Measurements from ENCODE around the gene DYNLL1.
"Not testable (repeated sequence)": the region's sequence is repeated elsewhere in the genome, so short reads cannot be mapped to it uniquely, and the experiment has no call there.

The DYNLL1 gene

GRCh38 chr12:120508537-120508936 is 12.6 kb downstream of the DYNLL1 start:
- Histone ChIP-seq H3K4me1 (ENCODE audit: control insufficient read depth in 2 of 2, insufficient read depth in 1 of 2, low read depth in 1 of 2, low read length in 2 of 2) (no peaks in the 10 kb centered on the region), H3K9ac (ENCODE audit: low read depth, low read length, poor library complexity) (no peak overlapping the region), H3K14ac (ENCODE audit: low read length) (no peak overlapping the region), H4K8ac (ENCODE audit: low read depth, low read length) (no peak overlapping the region), H3K4ac (ENCODE audit: low read length) (no peak overlapping the region), H2BK5ac (ENCODE audit: low read length) (no peak overlapping the region), H3K4me2 (ENCODE audit: insufficient read depth, low read length, poor library complexity, severe bottlenecking) (no peak overlapping the region), H3K27ac (replicated peaks; ENCODE audit: low read length) (no peak overlapping the region), H3K18ac (ENCODE audit: low read length) (no peak overlapping the region), H2BK12ac (ENCODE audit: low read length) (no peak overlapping the region), H3K4me3 (ENCODE audit: low read length in 2 of 2) (no peak overlapping the region), H3K79me1 (ENCODE audit: low read depth, low read length) (no peaks in the 10 kb centered on the region), H3K23ac (ENCODE audit: low read depth, low read length, poor library complexity) (no peak overlapping the region), H2BK15ac (ENCODE audit: low read length) (no peak overlapping the region), H3K36me3 (replicated peaks in 1 of 2; ENCODE audit: control insufficient read depth in 2 of 2, insufficient read depth in 2 of 2, low read length in 2 of 2) (peaks cover 14 to 74% of the 10 kb centered on the region in 2 donors), H4K91ac (ENCODE audit: low read depth, low read length, poor library complexity) (no peak overlapping the region), H3K27me3 (ENCODE audit: control insufficient read depth in 3 of 3, insufficient read depth in 3 of 3, low read depth in 1 of 3, low read length in 3 of 3) (no peaks in the 10 kb centered on the region), H2AK5ac (ENCODE audit: low read depth, low read length) (no peak overlapping the region), H2AFZ (ENCODE audit: low read length) (no peak overlapping the region), H3K9me3 (replicated peaks in 1 of 2; ENCODE audit: control insufficient read depth in 2 of 2, insufficient read depth in 1 of 2, low read depth in 1 of 2, low read length in 2 of 2) (no peaks in the 10 kb centered on the region), H2BK120ac (ENCODE audit: low read depth, low read length) (no peak overlapping the region)
- no CpG with 5 or more reads among the region's 8 CpGs for WGBS, 2 donors (ENCODE audit: extremely low coverage in 2 of 2, insufficient read length in 2 of 2, insufficient replicate concordance in 1 of 2)
- no peak for DNase-seq (ENCODE audit: low spot score)

GRCh38 chr12:120514002-120514401 is 18.1 kb downstream of the DYNLL1 start:
- Histone ChIP-seq H3K27me3 (ENCODE audit: control insufficient read depth in 3 of 3, insufficient read depth in 3 of 3, low read depth in 1 of 3, low read length in 3 of 3) (no peaks in the 10 kb centered on the region), H3K36me3 (replicated peaks in 1 of 2; ENCODE audit: control insufficient read depth in 2 of 2, insufficient read depth in 2 of 2, low read length in 2 of 2) (peaks cover 11 to 75% of the 10 kb centered on the region in 2 donors), H3K23ac (ENCODE audit: low read depth, low read length, poor library complexity) (no peak overlapping the region), H4K8ac (ENCODE audit: low read depth, low read length) (no peak overlapping the region), H3K9ac (ENCODE audit: low read depth, low read length, poor library complexity) (no peak overlapping the region), H2BK15ac (ENCODE audit: low read length) (no peak overlapping the region), H3K9me3 (replicated peaks in 1 of 2; ENCODE audit: control insufficient read depth in 2 of 2, insufficient read depth in 1 of 2, low read depth in 1 of 2, low read length in 2 of 2) (no peaks in the 10 kb centered on the region), H3K14ac (ENCODE audit: low read length) (no peak overlapping the region), H2BK5ac (ENCODE audit: low read length) (no peak overlapping the region), H2AK5ac (ENCODE audit: low read depth, low read length) (no peak overlapping the region), H3K27ac (replicated peaks; ENCODE audit: low read length) (no peak overlapping the region), H3K4ac (ENCODE audit: low read length) (no peak overlapping the region), H2AFZ (ENCODE audit: low read length) (no peak overlapping the region), H3K4me1 (ENCODE audit: control insufficient read depth in 2 of 2, insufficient read depth in 1 of 2, low read depth in 1 of 2, low read length in 2 of 2) (no peaks in the 10 kb centered on the region), H2BK120ac (ENCODE audit: low read depth, low read length) (no peak overlapping the region), H3K4me2 (ENCODE audit: insufficient read depth, low read length, poor library complexity, severe bottlenecking) (no peak overlapping the region), H4K91ac (ENCODE audit: low read depth, low read length, poor library complexity) (no peak overlapping the region), H2BK12ac (ENCODE audit: low read length) (no peak overlapping the region), H3K79me1 (ENCODE audit: low read depth, low read length) (no peaks in the 10 kb centered on the region), H3K4me3 (ENCODE audit: low read length in 2 of 2) (no peak overlapping the region), H3K18ac (ENCODE audit: low read length) (no peak overlapping the region)
- no peak for DNase-seq (ENCODE audit: low spot score)
- WGBS, 2 donors (ENCODE audit: extremely low coverage in 2 of 2, insufficient read length in 2 of 2, insufficient replicate concordance in 1 of 2) = no CpG with 5 or more reads among the region's 7 CpGs

GRCh38 chr12:120515496-120515895 is 19.6 kb downstream of the DYNLL1 start:
- no peak overlapping the region for H3K27ac ChIP-seq (replicated peaks; ENCODE audit: low read length)
- H3K14ac ChIP-seq (ENCODE audit: low read length) = peak overlapping the region; percentile 67
- H2AK5ac ChIP-seq (ENCODE audit: low read depth, low read length) = no peak overlapping the region
- H4K91ac ChIP-seq (ENCODE audit: low read depth, low read length, poor library complexity) = no peak overlapping the region
- no peak for DNase-seq (ENCODE audit: low spot score)
- H3K4me1 ChIP-seq (ENCODE audit: control insufficient read depth in 2 of 2, insufficient read depth in 1 of 2, low read depth in 1 of 2, low read length in 2 of 2) = no peaks in the 10 kb centered on the region
- no peaks in the 10 kb centered on the region for H3K79me1 ChIP-seq (ENCODE audit: low read depth, low read length)
- H3K4ac ChIP-seq (ENCODE audit: low read length) = no peak overlapping the region
- H3K23ac ChIP-seq (ENCODE audit: low read depth, low read length, poor library complexity) = no peak overlapping the region
- no peak overlapping the region for H3K4me2 ChIP-seq (ENCODE audit: insufficient read depth, low read length, poor library complexity, severe bottlenecking)
- no peak overlapping the region for H2BK120ac ChIP-seq (ENCODE audit: low read depth, low read length)
- no peak overlapping the region for H2BK15ac ChIP-seq (ENCODE audit: low read length)
- no peak overlapping the region for H3K18ac ChIP-seq (ENCODE audit: low read length)
- no peak overlapping the region for H3K9ac ChIP-seq (ENCODE audit: low read depth, low read length, poor library complexity)
- WGBS, 2 donors (ENCODE audit: extremely low coverage in 2 of 2, insufficient read length in 2 of 2, insufficient replicate concordance in 1 of 2) = no CpG with 5 or more reads among the region's 2 CpGs
- H3K27me3 ChIP-seq (ENCODE audit: control insufficient read depth in 3 of 3, insufficient read depth in 3 of 3, low read depth in 1 of 3, low read length in 3 of 3) = no peaks in the 10 kb centered on the region
- H4K8ac ChIP-seq (ENCODE audit: low read depth, low read length) = no peak overlapping the region
- no peak overlapping the region for H2AFZ ChIP-seq (ENCODE audit: low read length)
- H3K9me3 ChIP-seq (replicated peaks in 1 of 2; ENCODE audit: control insufficient read depth in 2 of 2, insufficient read depth in 1 of 2, low read depth in 1 of 2, low read length in 2 of 2) = no peaks in the 10 kb centered on the region
- H2BK12ac ChIP-seq (ENCODE audit: low read length) = no peak overlapping the region
- peaks cover 7 to 71% of the 10 kb centered on the region in 2 donors for H3K36me3 ChIP-seq (replicated peaks in 1 of 2; ENCODE audit: control insufficient read depth in 2 of 2, insufficient read depth in 2 of 2, low read length in 2 of 2)
- H3K4me3 ChIP-seq (ENCODE audit: low read length in 2 of 2) = no peak overlapping the region
- H2BK5ac ChIP-seq (ENCODE audit: low read length) = no peak overlapping the region

GRCh38 chr12:120519324-120519723 is 23.4 kb downstream of the DYNLL1 start:
- WGBS, 2 donors (ENCODE audit: extremely low coverage in 2 of 2, insufficient read length in 2 of 2, insufficient replicate concordance in 1 of 2) = no CpG with 5 or more reads among the region's 8 CpGs
- not testable (repeated sequence) for H3K27me3 ChIP-seq (ENCODE audit: control insufficient read depth in 3 of 3, insufficient read depth in 3 of 3, low read depth in 1 of 3, low read length in 3 of 3); H2BK15ac ChIP-seq (ENCODE audit: low read length); H2BK5ac ChIP-seq (ENCODE audit: low read length); H2BK12ac ChIP-seq (ENCODE audit: low read length); H3K4ac ChIP-seq (ENCODE audit: low read length); H3K4me2 ChIP-seq (ENCODE audit: insufficient read depth, low read length, poor library complexity, severe bottlenecking); H3K27ac ChIP-seq (replicated peaks; ENCODE audit: low read length); H2BK120ac ChIP-seq (ENCODE audit: low read depth, low read length); H3K9me3 ChIP-seq (replicated peaks in 1 of 2; ENCODE audit: control insufficient read depth in 2 of 2, insufficient read depth in 1 of 2, low read depth in 1 of 2, low read length in 2 of 2); DNase-seq (ENCODE audit: low spot score); H3K4me1 ChIP-seq (ENCODE audit: control insufficient read depth in 2 of 2, insufficient read depth in 1 of 2, low read depth in 1 of 2, low read length in 2 of 2); H3K4me3 ChIP-seq (ENCODE audit: low read length in 2 of 2); H4K8ac ChIP-seq (ENCODE audit: low read depth, low read length); H3K23ac ChIP-seq (ENCODE audit: low read depth, low read length, poor library complexity); H2AK5ac ChIP-seq (ENCODE audit: low read depth, low read length); H3K79me1 ChIP-seq (ENCODE audit: low read depth, low read length); H3K18ac ChIP-seq (ENCODE audit: low read length); H4K91ac ChIP-seq (ENCODE audit: low read depth, low read length, poor library complexity); H3K9ac ChIP-seq (ENCODE audit: low read depth, low read length, poor library complexity); H3K14ac ChIP-seq (ENCODE audit: low read length); H2AFZ ChIP-seq (ENCODE audit: low read length)
- peaks cover 9 to 73% of the 10 kb centered on the region in 2 donors for H3K36me3 ChIP-seq (replicated peaks in 1 of 2; ENCODE audit: control insufficient read depth in 2 of 2, insufficient read depth in 2 of 2, low read length in 2 of 2)
